NCI-H2029 treated with DMSO at 0.1 percent for 48 hours (cell line): ENCODE data around the gene CEP170B.
"Not testable (repeated sequence)": the region's sequence is repeated elsewhere in the genome, so short reads cannot be mapped to it uniquely, and the experiment has no call there.

ENCODE experiments used
- DNase-seq: peaks from one replicate; lab custom pipeline; 2025; lab: John Stamatoyannopoulos, UW

Gene CEP170B

DNA sequence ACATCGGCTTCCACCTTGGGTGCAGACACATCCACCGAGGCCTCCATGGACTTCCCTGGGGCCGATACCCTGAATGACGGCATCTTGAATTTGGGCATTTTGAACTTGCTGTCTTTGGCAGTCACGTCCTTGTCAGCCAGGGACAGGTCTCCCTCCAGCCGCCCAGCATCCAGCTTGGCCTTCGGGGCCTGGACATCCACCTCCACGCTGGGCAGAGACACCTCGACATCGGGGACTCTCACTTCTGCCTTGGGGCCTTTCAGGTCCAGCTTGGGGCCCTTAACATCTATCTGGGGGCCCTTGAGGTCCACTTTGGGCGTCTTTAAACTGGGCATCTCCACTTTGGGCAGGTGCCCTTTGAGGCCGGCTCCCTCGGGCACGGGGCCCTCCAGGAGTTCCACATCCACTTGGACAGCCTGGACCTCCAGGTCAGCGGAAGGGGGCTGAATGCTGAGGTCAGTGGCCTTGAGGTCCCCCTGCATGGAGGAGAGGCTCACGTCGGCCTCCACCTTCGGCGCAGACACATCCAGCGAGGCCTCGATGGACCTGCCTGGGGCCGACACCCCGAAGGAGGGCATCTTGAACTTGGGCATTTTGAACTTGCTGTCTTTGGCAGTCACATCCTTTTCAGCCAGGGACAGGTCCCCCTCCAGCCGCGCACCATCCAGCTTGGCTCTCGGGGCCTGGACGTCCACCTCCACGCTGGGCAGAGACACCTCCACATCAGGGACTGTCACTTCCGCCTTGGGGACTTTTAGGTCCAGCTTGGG is 79.6 kb downstream of the CEP170B start:
- not testable (repeated sequence) for DNase-seq

DNA sequence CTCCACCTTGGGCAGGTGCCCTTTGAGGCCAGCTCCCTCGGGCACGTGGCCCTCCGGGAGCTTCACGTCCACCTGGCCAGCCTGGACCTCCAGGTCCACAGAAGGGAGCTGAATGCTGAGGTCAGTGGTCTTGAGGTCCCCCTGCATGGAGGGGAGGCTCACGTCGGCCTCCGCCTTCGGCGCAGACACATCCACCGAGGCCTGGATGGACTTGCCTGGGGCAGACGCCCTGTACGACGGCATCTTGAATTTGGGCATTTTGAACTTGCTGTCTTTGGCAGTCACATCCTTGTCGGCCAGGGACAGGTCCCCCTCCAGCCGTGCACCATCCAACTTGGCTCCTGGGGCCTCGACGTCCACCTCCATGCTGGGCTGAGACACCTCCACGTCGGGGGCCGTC is 80.2 kb downstream of the CEP170B start:
- not testable (repeated sequence) for DNase-seq
